Smooth muscle cell (in vitro differentiated cells): ENCODE measurements around the gene CARM1. TPM values are rescaled to one million over a fixed set of nuclear protein-coding genes. Genes with fewer than 3 reads are reported as not detected.
"Not testable (repeated sequence)": the region's sequence is repeated elsewhere in the genome, so short reads cannot be mapped to it uniquely, and the experiment has no call there.

ENCODE experiments used
- DNase-seq: peaks from one replicate; lab custom pipeline; 2025; ENCODE audit not compliant: unreplicated experiment; lab: John Stamatoyannopoulos, UW
- H2AFZ ChIP-seq: fragments of 200-600 bp; sonication (generic); 2 replicates; pipeline ENCODE4 v1.6.0; 2016; ENCODE audit warnings: antibody characterized with exemption, low read depth, mild to moderate bottlenecking
- H3F3A ChIP-seq: fragments of 200-600 bp; sonication (generic); 2 replicates; pipeline ENCODE4 v1.6.0; 2017; ENCODE audit warnings: antibody characterized with exemption, low read depth
- H3K27ac ChIP-seq: fragments of 200-600 bp; sonication (generic); 2 replicates; pipeline ENCODE4 v1.5.1; 2016; ENCODE audit warnings: low read depth, mild to moderate bottlenecking
- H3K27me3 ChIP-seq: fragments of 200-600 bp; sonication (generic); 2 replicates; pipeline ENCODE4 v1.6.1; 2016; ENCODE audit warnings: low read depth, mild to moderate bottlenecking
- H3K36me3 ChIP-seq: fragments of 200-600 bp; sonication (generic); 2 replicates; pipeline ENCODE4 v1.5.1; 2016; ENCODE audit warnings: low read depth
- H3K4me1 ChIP-seq: fragments of 200-600 bp; sonication (generic); 2 replicates; pipeline ENCODE4 v1.5.1; 2016; ENCODE audit warnings: low read depth
- H3K4me2 ChIP-seq: fragments of 200-600 bp; sonication (generic); 2 replicates; pipeline ENCODE4 v1.6.0; 2016; ENCODE audit warnings: mild to moderate bottlenecking
- H3K4me3 ChIP-seq: fragments of 200-600 bp; sonication (generic); 2 replicates; pipeline ENCODE4 v1.5.1; 2016; ENCODE audit warnings: mild to moderate bottlenecking
- H3K79me2 ChIP-seq: fragments of 200-600 bp; sonication (generic); 2 replicates; pipeline ENCODE4 v1.6.0; 2016; ENCODE audit warnings: low read depth, mild to moderate bottlenecking
- H3K9ac ChIP-seq: fragments of 200-600 bp; sonication (generic); 2 replicates; pipeline ENCODE4 v1.6.0; 2016; ENCODE audit warnings: low read depth
- H3K9me3 ChIP-seq: fragments of 200-600 bp; sonication (generic); replicated peaks from 2 replicates; pipeline ENCODE4 v1.5.1; 2016; ENCODE audit warnings: low read depth
- H4K20me1 ChIP-seq: fragments of 200-600 bp; sonication (generic); 2 replicates; pipeline ENCODE4 v1.6.0; 2016; ENCODE audit warnings: low read depth
- CTCF ChIP-seq: fragments of 200-600 bp; sonication (generic); IDR thresholded peaks from 2 replicates; pipeline ENCODE4 v1.5.1; 2017; ENCODE audit warnings: borderline replicate concordance, mild to moderate bottlenecking, antibody characterized with exemption; ENCODE audit not compliant: insufficient read depth, poor library complexity, severe bottlenecking
- WGBS: methylation state at CpG from one replicate; pipeline ENCODE4 v1.1.7; 2016; ENCODE audit warnings: low lambda C conversion rate; 5-methylcytosine and 5-hydroxymethylcytosine counted together
- polyA plus RNA-seq: library from polyadenylated mRNA; unstranded; fragments of >200 nt; fragmentation: Nextera tagmentation; extraction: Ambion mirVana; gene quantifications from 2 replicates; pipeline ENCODE4 v1.2.1, GENCODE V29; 2016
- total RNA-seq: library from RNA; depleted of rRNA; stranded (reverse); fragments of >200 nt; gene quantifications from 2 replicates; pipeline ENCODE4 v1.2.3, GENCODE V29; 2014

CARM1 gene
- total and polyA plus RNA-seq, 2 experiments from 2014 or later, result 22.7 to 39.3 TPM

- H3K9ac ChIP-seq, result no peak overlapping the region
- peak overlapping the region; percentile 61 for H3K4me3 ChIP-seq
- no peak overlapping the region for H2AFZ ChIP-seq
Measured at GRCh38 chr19:10835089-10835753, 36.1 kb upstream of the CARM1 start.

GRCh38 chr19:10835754-10836478, 35.4 kb upstream of the CARM1 start, which contains the start of gene TMED1:
Gene TMED1, minus strand, starts transcription at chr19:10836212. Its CDS starts 21 bp downstream, at chr19:10836191.
- peak within 1 kb of the TSS; percentile 61 for H3K4me3 ChIP-seq
- peak within 1 kb of the TSS; percentile 6 for H2AFZ ChIP-seq
- H4K20me1 ChIP-seq, result no peaks in the 10 kb centered on the region
- H3K79me2 ChIP-seq, result no peaks in the 10 kb centered on the region
- no peaks in the 10 kb centered on the region for H3K27me3 ChIP-seq
- H3K9me3 ChIP-seq, result no peaks in the 10 kb centered on the region
- under 1% methylated on average over 46 of the region's 50 CpGs for WGBS
- H3K9ac ChIP-seq, result peak within 1 kb of the TSS; percentile 82
- peak within 1 kb of the TSS; percentile 89 for H3K27ac ChIP-seq
- peaks cover 11% of the 10 kb centered on the region for H3F3A ChIP-seq
- H3K36me3 ChIP-seq, result no peaks in the 10 kb centered on the region
- peak; percentile 25 for TF ChIP-seq CTCF
- H3K4me1 ChIP-seq, result peaks cover 8% of the 10 kb centered on the region
- DNase-seq, result peak; percentile 97
- peak within 1 kb of the TSS; percentile 84 for H3K4me2 ChIP-seq

More at GRCh38 chr19:10835089-10835753, 36.1 kb upstream of the CARM1 start:
- TF ChIP-seq CTCF, result no peak
- H3K4me2 ChIP-seq, result peak overlapping the region; percentile 69
- H3F3A ChIP-seq, result peaks cover 11% of the 10 kb centered on the region
- no peaks in the 10 kb centered on the region for H3K9me3 ChIP-seq
- DNase-seq, result no peak
- H4K20me1 ChIP-seq, result no peaks in the 10 kb centered on the region
- peaks cover 8% of the 10 kb centered on the region for H3K4me1 ChIP-seq
- no peaks in the 10 kb centered on the region for H3K27me3 ChIP-seq
- WGBS, result 59% methylated on average over 32 of the region's 32 CpGs
- H3K27ac ChIP-seq, result no peak overlapping the region
- no peaks in the 10 kb centered on the region for H3K79me2 ChIP-seq
- H3K36me3 ChIP-seq, result no peaks in the 10 kb centered on the region

- 44% methylated on average over 38 of the region's 38 CpGs for WGBS
- Histone ChIP-seq H4K20me1 (no peaks in the 10 kb centered on the region), H2AFZ (peak overlapping the region; percentile 6), H3K27me3 (no peaks in the 10 kb centered on the region), H3K9me3 (no peaks in the 10 kb centered on the region), H3K9ac (peak overlapping the region; percentile 82), H3K36me3 (no peaks in the 10 kb centered on the region), H3K27ac (peak overlapping the region; percentile 89), H3K4me3 (peak overlapping the region; percentile 61), H3K79me2 (no peaks in the 10 kb centered on the region), H3K4me1 (peaks cover 8% of the 10 kb centered on the region), H3K4me2 (peak overlapping the region; percentile 84), H3F3A (peaks cover 11% of the 10 kb centered on the region)
- TF ChIP-seq CTCF, result no peak
- DNase-seq, result no peak
Measured at GRCh38 chr19:10836479-10837330, 34.6 kb upstream of the CARM1 start.

GRCh38 chr19:10837649-10838048, 33.7 kb upstream of the CARM1 start:
- H3K9ac ChIP-seq, H3K9me3 ChIP-seq, H3K27me3 ChIP-seq, H2AFZ ChIP-seq, H4K20me1 ChIP-seq, H3K4me3 ChIP-seq, H3K36me3 ChIP-seq, H3K4me1 ChIP-seq, H3K79me2 ChIP-seq, H3K27ac ChIP-seq, H3K4me2 ChIP-seq, DNase-seq: not testable (repeated sequence)
- H3F3A ChIP-seq, result peaks cover 11% of the 10 kb centered on the region
- 100% methylated on average over 7 of the region's 7 CpGs for WGBS
